HG03175 (cell line): ENCODE results near the gene BZW2.
"Not testable (repeated sequence)": the region's sequence is repeated elsewhere in the genome, so short reads cannot be mapped to it uniquely, and the experiment has no call there.

ENCODE experiments used
- ATAC-seq: cut with Tn5 transposase; IDR thresholded peaks from one replicate; pipeline ENCODE4 v1.9.1; 2021; ENCODE audit warnings: mild to moderate bottlenecking, moderate library complexity; ENCODE audit not compliant: unreplicated experiment

BZW2 gene

GRCh38 chr7:16644636-16645592 lies 1.1 kb upstream of the BZW2 start:
- no peak for ATAC-seq

GRCh38 chr7:16646472-16647072 lies 591 bp downstream of the BZW2 start:
- ATAC-seq: no peak

GRCh38 chr7:16647435-16647960 lies 1.5 kb downstream of the BZW2 start:
- no peak for ATAC-seq

- ATAC-seq: no peak
These were observed 2.6 kb downstream of the BZW2 start for GRCh38 chr7:16648551-16648950.

GRCh38 chr7:16649196-16649595 lies 3.2 kb downstream of the BZW2 start:
- ATAC-seq: no peak

- ATAC-seq: no peak
These were observed 4.3 kb downstream of the BZW2 start for GRCh38 chr7:16650266-16650665.

GRCh38 chr7:16651396-16652239 lies 5.6 kb downstream of the BZW2 start:
- ATAC-seq: no peak

GRCh38 chr7:16652240-16652583 lies 6.2 kb downstream of the BZW2 start:
- ATAC-seq: no peak

GRCh38 chr7:16652888-16653287 lies 6.9 kb downstream of the BZW2 start:
- ATAC-seq: no peak

GRCh38 chr7:16655394-16655793 lies 9.4 kb downstream of the BZW2 start:
- no peak for ATAC-seq

- ATAC-seq: no peak
These were observed 10.2 kb downstream of the BZW2 start for GRCh38 chr7:16656141-16656540.

- no peak for ATAC-seq
These were observed 11.8 kb downstream of the BZW2 start for GRCh38 chr7:16657656-16658279.

- not testable (repeated sequence) for ATAC-seq
These were observed 14.0 kb downstream of the BZW2 start for GRCh38 chr7:16659854-16660497.

- ATAC-seq: no peak
These were observed 14.9 kb downstream of the BZW2 start for GRCh38 chr7:16660702-16661464.

GRCh38 chr7:16661924-16662323 lies 15.9 kb downstream of the BZW2 start:
- ATAC-seq: no peak

- no peak for ATAC-seq
These were observed 21.4 kb downstream of the BZW2 start for GRCh38 chr7:16667355-16667754.

GRCh38 chr7:16668049-16668858 lies 22.3 kb downstream of the BZW2 start:
- ATAC-seq: no peak

GRCh38 chr7:16668978-16669377 lies 23.0 kb downstream of the BZW2 start:
- ATAC-seq: no peak

GRCh38 chr7:16669581-16669980 lies 23.6 kb downstream of the BZW2 start:
- ATAC-seq: no peak
